HPDE6-E6E7 (cell line): ENCODE results near the gene ZNF579.
"Not testable (repeated sequence)": the region's sequence is repeated elsewhere in the genome, so short reads cannot be mapped to it uniquely, and the experiment has no call there.

Experiments
- DNase-seq: peaks from one replicate; pipeline ENCODE4 v3.0.0; 2011; ENCODE audit warnings: missing footprints; ENCODE audit errors: extremely low spot score

ZNF579 gene

DNA sequence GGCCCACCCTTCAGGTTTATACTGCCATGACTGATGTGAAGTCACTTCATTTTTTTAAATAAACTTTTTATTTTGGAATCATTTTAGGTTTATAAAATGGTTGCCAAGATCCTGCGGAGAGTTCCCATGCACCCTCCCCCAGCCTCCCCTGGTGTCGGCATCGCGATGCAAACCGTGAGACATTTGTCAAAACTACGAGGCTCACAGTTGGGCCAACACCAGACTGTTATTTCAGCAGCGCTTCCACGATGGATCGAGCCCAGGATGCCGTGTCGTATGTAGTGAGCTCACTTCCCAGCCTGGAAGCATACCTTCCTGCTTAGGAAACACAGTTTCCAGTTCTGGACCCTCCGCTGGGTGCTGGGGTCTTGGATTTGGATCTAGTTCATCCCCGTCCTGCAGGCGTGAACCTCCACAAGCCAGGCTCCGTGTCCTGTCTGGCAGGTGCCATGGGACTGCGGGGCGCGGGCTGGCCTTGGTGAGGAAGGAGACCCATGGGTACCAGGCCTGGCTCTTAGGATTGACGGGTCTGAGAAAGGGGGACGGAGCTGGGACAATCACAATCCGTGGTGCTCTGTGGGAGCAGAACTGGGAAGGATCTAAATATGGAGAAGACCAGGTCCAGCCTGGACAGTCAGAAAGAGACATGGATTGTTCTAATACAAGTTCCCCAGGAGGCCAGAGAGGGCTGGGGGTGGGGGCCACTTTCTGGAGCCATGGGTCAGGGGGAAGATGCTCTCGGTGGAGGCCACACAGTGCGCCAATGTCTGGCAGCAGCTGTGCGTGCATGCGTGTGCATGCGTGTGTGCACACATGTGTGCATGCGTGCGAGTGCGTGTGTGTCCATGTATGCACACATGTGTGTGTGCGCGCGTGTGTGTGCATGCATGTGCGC, 41.3 kb downstream of the ZNF579 start:
- DNase-seq: no peak

DNA sequence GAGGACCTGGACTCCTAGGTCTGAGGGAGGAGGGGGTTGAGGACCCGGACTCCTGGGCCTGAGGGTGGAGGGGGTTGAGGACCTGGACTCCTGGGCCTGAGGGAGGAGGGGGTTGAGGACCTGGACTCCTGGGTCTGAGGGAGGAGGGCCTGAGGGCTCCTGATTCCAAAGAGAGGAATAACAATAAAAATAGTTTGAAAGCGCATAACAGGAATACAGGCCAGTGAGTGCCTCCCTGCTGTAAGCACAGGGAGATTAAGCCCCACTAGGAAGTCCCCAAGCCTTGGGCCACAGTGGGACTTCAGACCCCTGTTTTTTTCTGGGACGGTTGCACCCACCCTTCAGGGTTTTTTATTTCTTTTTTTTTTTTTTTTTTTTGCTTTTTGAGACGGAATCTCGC, 42.5 kb downstream of the ZNF579 start:
- no peak for DNase-seq

DNA sequence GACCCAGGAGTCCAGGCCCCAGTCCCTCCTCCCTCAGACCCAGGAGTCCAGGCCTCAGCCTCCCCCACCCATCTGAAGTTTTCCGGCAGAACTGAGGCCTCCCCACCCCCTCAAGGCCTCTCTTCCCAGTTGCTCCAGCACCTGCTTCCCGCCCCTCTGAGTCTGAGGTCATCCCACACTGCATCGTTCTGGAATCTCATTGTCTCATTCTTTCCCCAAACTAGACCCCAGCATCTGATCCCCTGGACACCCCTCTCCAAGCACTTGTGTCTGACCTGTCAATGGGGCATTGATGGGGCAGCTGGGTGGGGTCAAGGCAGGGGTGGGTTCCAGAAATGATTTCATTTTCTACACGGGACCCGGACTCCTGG, 42.9 kb downstream of the ZNF579 start:
- DNase-seq: no peak

DNA sequence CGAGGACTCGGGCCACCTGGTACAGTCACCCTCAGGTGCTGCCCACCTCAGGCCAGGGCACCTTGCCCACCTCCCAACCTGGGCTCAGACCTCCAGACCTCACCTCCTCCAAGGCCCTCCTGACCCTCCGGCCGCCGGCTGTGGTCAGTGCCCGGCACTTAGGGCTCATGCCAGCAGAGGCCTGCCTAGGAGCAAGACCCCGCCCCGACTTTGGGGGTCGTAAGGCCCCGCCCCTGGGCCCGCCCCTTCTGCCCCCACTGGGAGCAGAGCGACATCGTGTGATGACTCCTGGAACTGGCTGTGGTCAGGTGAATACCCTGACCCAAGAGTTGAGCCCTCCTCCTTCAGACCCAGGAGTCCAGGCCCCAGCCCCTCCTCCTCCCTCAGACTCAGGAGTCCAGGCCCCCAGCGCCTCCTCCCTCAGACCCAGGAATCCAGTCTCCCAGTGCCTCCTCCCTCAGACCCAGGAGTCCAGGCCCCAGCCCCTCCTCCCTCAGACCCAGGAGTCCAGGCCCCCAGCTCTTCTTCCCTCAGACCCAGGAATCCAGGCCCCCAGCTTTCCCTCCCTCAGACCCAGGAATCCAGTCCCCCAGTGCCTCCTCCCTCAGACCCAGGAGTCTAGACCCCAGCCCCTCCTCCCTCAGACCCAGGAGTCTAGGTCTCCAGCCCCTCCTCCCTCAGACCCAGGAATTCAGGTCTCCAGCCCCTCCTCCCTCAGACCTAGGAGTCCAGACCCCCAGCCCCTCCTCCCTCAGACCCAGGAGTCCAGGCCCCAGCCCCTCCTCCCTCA, 43.5 kb downstream of the ZNF579 start, which contains the start of gene SBK2:
TSS of gene SBK2 (minus strand) at position 183 of the 790 bp plus-strand sequence. CDS start 839 bp downstream, outside the sequence.
- DNase-seq: no peak

DNA sequence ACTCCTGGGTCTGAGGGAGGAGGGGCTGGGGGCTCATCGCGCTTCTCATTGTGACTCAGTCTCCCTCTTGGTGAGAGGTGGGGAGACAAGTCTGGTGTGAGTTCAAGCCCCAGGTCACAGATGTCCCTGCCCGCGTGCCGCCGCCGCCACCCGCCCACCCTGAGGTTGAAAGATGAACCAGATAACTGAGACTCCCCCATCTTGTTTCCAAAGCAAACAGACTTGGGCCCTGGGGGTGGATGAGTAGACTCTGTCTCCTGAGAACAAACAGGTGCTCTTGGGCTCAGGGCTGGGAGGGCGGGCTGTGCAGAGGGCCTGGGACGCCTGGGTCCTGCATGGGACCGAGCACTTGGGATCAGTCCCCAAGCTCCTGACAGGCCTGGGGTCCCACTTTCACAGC, 44.3 kb downstream of the ZNF579 start:
- no peak for DNase-seq

DNA sequence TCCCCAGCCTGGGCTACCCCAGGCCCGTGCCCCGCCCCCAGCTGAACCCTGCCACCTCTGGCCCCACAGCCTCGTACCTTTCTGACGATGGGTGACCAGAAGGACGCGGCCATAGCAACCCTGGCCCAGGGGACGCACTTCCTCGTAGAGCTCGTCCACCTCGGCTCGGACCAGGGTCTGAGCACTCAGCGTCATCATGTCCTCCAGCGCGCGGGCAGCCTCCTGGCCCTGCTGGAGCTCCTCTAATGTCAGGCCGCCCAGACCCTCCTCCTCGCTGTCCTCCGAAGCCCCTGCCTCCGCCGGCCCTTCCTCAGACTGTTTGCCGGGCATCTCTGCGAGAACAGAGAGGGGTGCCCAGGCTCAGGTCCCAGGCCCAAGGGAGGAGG, 44.7 kb downstream of the ZNF579 start:
- no peak for DNase-seq

DNA sequence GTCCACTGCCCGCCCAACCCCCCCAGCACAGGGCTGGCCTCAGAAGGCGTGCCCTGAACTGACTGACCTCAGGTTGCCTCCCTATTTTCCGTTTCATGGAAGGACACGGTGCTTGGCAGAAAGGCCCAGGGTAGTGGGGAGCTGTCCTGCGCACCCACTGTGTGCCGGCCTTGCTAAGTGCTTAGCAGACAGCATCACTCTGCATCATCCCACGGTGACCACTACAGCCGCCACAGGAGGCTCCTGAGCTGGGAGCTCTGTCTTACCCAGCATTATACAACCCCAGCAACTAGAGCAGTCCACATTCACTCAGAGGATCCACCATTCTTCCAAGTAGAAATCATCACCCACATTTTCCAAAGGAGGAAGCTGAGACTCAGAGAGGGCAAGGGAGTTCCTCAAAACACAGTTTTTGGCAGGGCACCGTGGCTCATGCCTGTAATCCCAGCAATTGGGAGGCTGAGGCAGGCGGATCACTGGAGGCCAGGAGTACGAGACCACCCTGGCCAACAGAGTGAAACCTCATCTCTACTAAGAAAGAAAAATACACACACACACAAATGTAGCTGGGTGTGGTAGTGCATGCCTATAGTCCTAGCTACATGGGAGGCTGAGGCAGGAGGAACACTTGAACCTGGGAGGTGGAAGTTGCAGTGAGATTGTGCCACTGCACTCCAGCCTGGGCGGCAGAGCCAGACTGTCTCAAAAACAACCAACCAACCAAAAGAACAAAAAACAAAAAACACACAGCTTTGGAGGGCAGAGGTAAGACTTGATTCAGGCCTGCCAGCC, 45.3 kb downstream of the ZNF579 start:
- no peak for DNase-seq

DNA sequence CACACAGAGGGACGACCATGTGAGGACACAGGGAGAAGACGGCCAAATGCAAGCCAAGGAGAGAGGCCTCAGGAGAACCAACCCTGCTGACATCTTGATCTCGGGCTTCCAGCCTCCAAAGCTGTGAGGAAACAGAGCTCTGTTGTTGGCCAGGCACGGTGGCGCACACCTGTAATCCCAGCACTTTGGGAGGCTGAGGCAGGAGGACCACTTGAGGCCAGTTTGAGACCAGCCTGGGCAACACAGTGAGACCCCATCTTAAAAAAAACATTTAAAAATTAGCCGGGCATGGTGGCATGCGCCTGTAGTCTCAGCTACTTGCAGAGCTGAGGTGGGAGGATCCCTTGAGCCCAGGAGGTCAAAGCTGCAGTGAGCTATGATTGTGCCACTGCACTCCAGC, 46.4 kb downstream of the ZNF579 start:
- not testable (repeated sequence) for DNase-seq

DNA sequence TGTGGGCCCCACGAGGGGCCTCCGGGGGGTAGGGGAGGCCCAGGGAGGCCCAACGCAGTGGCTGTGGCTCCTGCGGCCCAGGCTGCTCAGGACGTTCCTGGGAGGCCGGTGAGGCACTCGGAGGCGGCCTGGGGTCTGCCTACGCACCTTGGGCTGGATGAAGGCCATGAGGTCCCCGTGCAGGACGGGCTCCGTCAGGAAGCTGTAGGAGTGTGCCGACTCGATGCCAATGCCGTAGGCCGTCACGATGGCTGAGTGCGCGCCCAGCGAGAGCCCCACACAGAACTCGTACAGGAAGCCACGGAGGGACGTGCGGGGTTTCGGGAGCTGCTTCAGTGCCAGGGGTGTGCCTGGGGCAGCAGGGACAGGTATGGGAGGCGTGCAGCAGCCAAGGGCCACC, 49.7 kb downstream of the ZNF579 start:
- no peak for DNase-seq

DNA sequence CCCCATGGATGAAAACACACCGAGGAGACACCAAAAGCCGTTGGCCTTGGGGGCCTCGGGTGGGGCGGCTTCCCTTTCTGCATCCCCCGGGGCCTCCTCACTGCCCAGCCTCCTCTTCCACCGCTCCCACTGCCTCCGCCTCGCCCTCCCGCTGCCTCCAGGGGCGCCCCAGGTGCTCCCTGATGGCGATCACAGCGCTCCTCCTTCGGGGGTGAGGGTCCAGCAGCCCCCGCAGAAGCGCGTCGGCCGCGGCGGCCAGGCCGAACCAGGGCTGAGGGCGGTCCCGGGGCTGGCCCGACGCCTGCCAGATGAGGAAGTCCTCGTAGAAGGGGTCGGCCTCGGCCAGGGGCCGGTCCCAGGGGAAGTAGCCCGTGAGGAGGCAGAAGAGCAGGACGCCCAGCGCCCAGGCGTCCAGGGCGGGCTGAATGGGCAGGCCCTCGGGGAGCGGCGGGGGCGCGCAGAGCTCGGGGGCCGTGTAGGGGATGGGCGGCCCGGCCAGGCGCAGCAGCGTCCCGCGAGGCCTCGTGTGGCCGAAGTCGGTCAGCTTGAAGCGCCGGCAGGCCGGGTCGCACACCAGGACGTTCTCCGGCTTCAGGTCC, 50.9 kb downstream of the ZNF579 start:
- no peak for DNase-seq

DNA sequence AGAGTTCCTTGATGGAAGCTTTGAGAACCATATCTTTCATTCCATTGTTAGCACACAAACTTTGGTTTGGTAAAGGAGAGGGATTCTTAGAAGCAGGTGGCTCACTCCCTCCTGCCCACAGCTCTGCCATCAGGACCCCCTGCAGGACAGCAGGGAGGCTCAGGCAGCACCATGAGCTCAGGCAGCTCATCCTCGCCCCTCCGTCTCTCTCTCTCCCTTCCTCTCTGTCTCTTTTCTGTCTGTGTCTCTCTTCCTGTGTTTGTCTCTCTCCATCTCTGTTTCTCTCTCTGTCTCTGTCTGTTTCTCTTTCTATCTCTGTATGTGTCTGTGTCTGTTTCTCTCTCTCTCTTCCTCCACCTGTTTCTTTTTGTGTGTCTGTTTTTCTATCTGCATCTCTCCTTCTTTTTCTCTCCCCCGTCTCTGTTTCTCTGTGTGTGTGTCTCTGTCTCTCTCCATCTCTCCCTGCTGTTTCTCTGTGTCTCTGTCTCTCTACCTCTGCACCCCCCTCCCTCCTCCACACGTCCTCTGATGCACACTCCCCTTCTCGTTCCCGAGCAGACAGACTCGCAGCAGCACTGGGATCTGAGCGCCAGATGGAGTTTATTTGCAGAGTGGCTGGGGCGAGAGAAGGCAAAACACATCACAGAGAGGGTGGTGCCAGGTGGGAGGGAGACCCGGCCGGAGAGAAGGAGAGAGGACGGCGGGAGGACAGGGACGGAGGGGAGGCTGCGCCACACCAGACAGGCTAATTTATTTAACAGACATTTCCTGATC, 52.4 kb downstream of the ZNF579 start:
- no peak for DNase-seq

DNA sequence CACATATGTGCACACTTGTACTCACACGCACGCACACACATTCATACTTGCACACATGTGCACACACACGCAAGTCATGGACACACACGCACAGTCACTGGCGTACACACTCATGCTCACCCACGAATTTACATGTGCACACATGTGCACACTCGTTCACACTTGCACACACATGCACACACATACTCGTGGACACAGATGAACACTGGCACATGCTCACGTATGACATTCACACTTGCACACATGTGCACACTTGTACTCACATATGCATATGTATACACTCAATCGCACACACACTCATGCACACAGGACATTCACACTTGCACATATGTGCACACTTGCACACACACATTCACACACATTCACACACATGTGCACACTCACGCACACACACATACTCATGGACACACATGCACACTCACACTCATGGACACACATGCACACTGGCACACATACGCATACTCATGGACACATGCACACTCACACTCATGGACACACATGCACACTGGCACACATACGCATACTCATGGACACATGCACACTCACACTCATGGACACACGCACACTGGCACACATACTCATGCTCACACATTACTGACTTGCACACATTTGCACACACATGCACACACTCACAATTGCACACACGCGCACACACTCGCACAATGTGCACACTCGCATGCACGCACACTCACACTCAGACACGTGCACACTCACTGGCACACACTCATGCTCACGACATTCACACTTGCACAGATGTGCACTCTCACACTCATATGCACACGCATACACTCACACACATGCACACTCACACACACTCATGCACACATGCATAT, 53.2 kb downstream of the ZNF579 start:
- DNase-seq: no peak
